CD4-positive, alpha-beta T cell (primary cell): ENCODE measurements around the gene CLDN6. TPM values are rescaled to one million over a fixed set of nuclear protein-coding genes. Genes with fewer than 3 reads are reported as not detected.

Experiments used
- ATAC-seq: fragments of 200-7000 bp; cut with Tn5 transposase; one replicate; pipeline ENCODE4 v1.10.0; 2022; ENCODE audit warnings: mild to moderate bottlenecking; ENCODE audit not compliant: poor library complexity
- CTCF ChIA-PET: fragments of 350-600 bp; sonication (Branson Sonifier 250); formaldehyde crosslinking; loops from one replicate; lab custom pipeline; 2021; ENCODE audit warnings: antibody characterized with exemption, inconsistent platforms; lab: Charles Lee
- POLR2A ChIA-PET: fragments of 350-600 bp; sonication (Branson Sonifier 250); formaldehyde crosslinking; loops from one replicate; lab custom pipeline; 2021; ENCODE audit warnings: antibody characterized with exemption, inconsistent platforms; lab: Charles Lee
- DNase-seq, 14 experiments: peaks; one replicate each; pipeline ENCODE4 v3.0.0-alpha.2; 2013 to 2020; ENCODE audit warnings: mixed read lengths in 2 of 14
- H3K27ac ChIP-seq, 2 donors: one replicate each; pipeline versions ENCODE4 v1.5.1 to v1.7.0; 2013; ENCODE audit warnings: low read length in 2 of 2, low read depth in 1 of 2, mild to moderate bottlenecking in 1 of 2
- H3K27me3 ChIP-seq, 2 experiments: 1 replicate in 1 of 2; 2 replicates in 1 of 2; pipeline versions ENCODE4 v1.6.1 to v1.7.0; 2013; ENCODE audit warnings: low read length in 2 of 2, control low read depth in 1 of 2, mild to moderate bottlenecking in 1 of 2, moderate library complexity in 1 of 2; ENCODE audit not compliant: insufficient read depth in 2 of 2, control insufficient read depth in 1 of 2
- H3K36me3 ChIP-seq: one replicate; pipeline ENCODE4 v1.6.1; 2013; ENCODE audit warnings: low read length, control low read depth; ENCODE audit not compliant: insufficient read depth
- H3K4me1 ChIP-seq: one replicate; pipeline ENCODE4 v1.6.1; 2013; ENCODE audit warnings: low read length, control low read depth; ENCODE audit not compliant: insufficient read depth
- H3K4me3 ChIP-seq: one replicate; pipeline ENCODE4 v1.5.1; 2013; ENCODE audit warnings: mild to moderate bottlenecking, low read length, moderate library complexity
- H3K9me3 ChIP-seq, 2 experiments: 1 replicate in 1 of 2; 2 replicates in 1 of 2; pipeline versions ENCODE4 v1.6.1 to v1.7.0; 2013; ENCODE audit warnings: low read length in 2 of 2, mild to moderate bottlenecking in 2 of 2, control low read depth in 1 of 2, moderate library complexity in 1 of 2; ENCODE audit not compliant: control insufficient read depth in 1 of 2, insufficient read depth in 1 of 2
- H3K27ac Mint-ChIP-seq: one replicate; pipeline ENCODE4 v1.8.0; 2020; ENCODE audit warnings: mixed read lengths
- H3K27me3 Mint-ChIP-seq: one replicate; pipeline ENCODE4 v1.8.0; 2021; ENCODE audit warnings: mixed read lengths
- H3K36me3 Mint-ChIP-seq: one replicate; pipeline ENCODE4 v1.8.0; 2021; ENCODE audit warnings: low read depth, mixed read lengths
- H3K4me1 Mint-ChIP-seq: one replicate; pipeline ENCODE4 v1.8.0; 2021; ENCODE audit warnings: low read depth, mixed read lengths
- H3K4me3 Mint-ChIP-seq: one replicate; pipeline ENCODE4 v1.8.0; 2020; ENCODE audit warnings: mild to moderate bottlenecking, mixed read lengths
- H3K9me3 Mint-ChIP-seq: one replicate; pipeline ENCODE4 v1.8.0; 2020; ENCODE audit warnings: mixed read lengths
- intact Hi-C, 2 experiments: fragments of 100-400 bp; cut with DNase I in 1 of 2; cut with micrococcal nuclease in 1 of 2; formaldehyde crosslinking; loops; one replicate each; pipeline versions ENCODE4 v1.15.1 to v1.9.0; 2023 to 2025; cut with DNase I, micrococcal nuclease
- total RNA-seq, 174 experiments: library from RNA in 2 of 174; stranded (reverse) in 2 of 174; gene quantifications; one replicate each; pipeline ENCODE4 v1.2.3 and lab custom pipeline; 2021 to 2026
- TF ChIP-seq, protein P1 (sequence below): fragments of 200-600 bp; IDR thresholded peaks from one replicate; pipeline ENCODE4 v1.8.0; 2022; ENCODE audit warnings: antibody characterized with exemption, mild to moderate bottlenecking

The CLDN6 gene
- total RNA-seq, 2 experiments from 2014 or later, result not detected

DNA sequence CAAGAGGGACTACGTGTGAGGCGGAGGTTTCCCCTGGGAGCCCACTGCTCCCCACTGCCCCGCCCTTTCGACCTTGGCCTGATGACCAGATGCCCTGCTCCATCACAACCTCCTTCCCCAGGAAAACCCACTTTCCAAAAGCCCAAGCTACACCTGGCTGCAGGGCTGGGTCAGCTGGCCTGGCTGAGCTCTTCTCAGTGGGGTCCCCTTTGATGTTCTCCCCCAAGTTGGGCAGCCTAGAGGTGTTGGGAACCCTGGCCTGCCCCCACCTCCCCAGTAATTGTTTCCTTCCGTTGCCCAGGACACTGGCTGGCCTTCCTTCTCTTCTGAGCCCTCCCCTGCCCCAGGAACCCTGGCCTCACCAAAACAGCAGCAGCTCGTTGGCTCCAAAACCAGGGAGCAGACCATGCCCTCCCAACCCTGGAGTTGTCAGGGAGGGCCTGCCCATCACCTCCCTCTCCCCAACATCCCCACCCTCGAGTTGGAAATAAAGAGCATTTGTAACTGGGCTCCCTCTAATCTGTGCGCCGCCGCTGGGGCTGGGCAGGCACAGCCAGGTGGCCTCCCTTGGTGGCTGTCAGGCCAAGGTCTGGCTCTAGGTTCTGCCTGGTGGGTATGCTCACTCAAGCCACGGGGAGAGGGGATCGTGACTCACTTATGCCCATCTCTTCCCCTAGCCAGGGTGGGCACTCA lies 3.8 kb downstream of the CLDN6 start:
- Histone ChIP-seq H3K27me3 (peaks cover 10 to 12% of the 10 kb centered on the region in 2 experiments), H3K36me3 (no peaks in the 10 kb centered on the region), H3K9me3 (peaks cover 0 to 10% of the 10 kb centered on the region in 2 experiments), H3K4me1 (peaks cover 30% of the 10 kb centered on the region), H3K4me3 (no peak overlapping the region), H3K27ac (no peak overlapping the region)
- intact Hi-C loops, result no loop called here
- ATAC-seq (no peak), DNase-seq (no peak)
- Mint-ChIP-seq H3K36me3 (no peaks in the 10 kb centered on the region), H3K4me3 (no peak overlapping the region), H3K4me1 (peaks cover 4% of the 10 kb centered on the region), H3K27me3 (peaks cover 18% of the 10 kb centered on the region), H3K9me3 (no peaks in the 10 kb centered on the region), H3K27ac (no peak overlapping the region)
- ChIA-PET POLR2A (no interaction called here), CTCF (no interaction called here)
- TF ChIP-seq, protein P1, sequence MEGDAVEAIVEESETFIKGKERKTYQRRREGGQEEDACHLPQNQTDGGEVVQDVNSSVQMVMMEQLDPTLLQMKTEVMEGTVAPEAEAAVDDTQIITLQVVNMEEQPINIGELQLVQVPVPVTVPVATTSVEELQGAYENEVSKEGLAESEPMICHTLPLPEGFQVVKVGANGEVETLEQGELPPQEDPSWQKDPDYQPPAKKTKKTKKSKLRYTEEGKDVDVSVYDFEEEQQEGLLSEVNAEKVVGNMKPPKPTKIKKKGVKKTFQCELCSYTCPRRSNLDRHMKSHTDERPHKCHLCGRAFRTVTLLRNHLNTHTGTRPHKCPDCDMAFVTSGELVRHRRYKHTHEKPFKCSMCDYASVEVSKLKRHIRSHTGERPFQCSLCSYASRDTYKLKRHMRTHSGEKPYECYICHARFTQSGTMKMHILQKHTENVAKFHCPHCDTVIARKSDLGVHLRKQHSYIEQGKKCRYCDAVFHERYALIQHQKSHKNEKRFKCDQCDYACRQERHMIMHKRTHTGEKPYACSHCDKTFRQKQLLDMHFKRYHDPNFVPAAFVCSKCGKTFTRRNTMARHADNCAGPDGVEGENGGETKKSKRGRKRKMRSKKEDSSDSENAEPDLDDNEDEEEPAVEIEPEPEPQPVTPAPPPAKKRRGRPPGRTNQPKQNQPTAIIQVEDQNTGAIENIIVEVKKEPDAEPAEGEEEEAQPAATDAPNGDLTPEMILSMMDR, result no peak

DNA sequence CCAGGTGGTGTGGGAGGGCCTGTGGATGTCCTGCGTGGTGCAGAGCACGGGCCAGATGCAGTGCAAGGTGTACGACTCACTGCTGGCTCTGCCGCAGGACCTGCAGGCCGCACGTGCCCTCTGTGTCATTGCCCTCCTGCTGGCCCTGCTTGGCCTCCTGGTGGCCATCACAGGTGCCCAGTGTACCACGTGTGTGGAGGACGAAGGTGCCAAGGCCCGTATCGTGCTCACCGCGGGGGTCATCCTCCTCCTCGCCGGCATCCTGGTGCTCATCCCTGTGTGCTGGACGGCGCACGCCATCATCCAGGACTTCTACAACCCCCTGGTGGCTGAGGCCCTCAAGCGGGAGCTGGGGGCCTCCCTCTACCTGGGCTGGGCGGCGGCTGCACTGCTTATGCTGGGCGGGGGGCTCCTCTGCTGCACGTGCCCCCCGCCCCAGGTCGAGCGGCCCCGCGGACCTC lies 4.5 kb downstream of the CLDN6 start:
- Mint-ChIP-seq H3K4me3 (no peak overlapping the region), H3K4me1 (peaks cover 7% of the 10 kb centered on the region), H3K36me3 (no peaks in the 10 kb centered on the region), H3K27ac (no peak overlapping the region), H3K27me3 (peaks cover 18% of the 10 kb centered on the region), H3K9me3 (no peaks in the 10 kb centered on the region)
- DNase-seq (no peak), ATAC-seq (no peak)
- Histone ChIP-seq H3K4me1 (peaks cover 35% of the 10 kb centered on the region), H3K9me3 (peaks cover 0 to 10% of the 10 kb centered on the region in 2 experiments), H3K27ac (no peak overlapping the region), H3K36me3 (no peaks in the 10 kb centered on the region), H3K27me3 (peaks cover 10 to 12% of the 10 kb centered on the region in 2 experiments), H3K4me3 (no peak overlapping the region)
- intact Hi-C loops, result no loop called here
- TF ChIP-seq, protein P1, result no peak
- ChIA-PET CTCF (no interaction called here), POLR2A (no interaction called here)

DNA sequence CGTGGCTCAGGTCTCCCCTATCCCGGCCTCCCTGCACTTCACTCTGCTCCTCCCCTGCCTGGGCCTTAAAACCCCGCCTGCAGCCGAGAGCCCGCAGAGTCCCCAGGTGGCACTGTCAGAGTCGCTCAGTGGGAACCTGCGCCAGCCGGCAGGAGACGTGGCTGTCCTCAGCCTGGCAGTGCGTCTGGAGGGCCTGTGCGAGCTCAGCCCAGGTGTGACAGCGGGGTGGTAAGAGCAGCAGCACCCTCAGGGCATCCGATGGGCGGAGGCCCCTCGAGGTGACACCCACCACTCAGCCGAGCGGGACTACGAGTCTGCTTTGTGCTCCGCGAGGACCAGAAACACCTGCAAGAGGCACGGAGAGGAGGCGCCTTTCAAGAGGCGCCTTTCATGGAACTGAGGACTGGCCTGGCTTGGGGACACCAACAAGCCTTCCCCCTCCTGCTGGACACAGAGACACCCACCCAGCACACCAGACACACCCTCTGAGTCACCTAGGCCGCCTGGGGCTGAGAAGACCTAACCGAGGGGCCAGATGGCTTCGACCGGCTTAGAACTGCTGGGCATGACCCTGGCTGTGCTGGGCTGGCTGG lies 5.1 kb downstream of the CLDN6 start, which contains the start of gene CLDN9:
Gene CLDN9 (plus strand): TSS at position 96 of the 593 bp plus-strand sequence. CDS start 440 bp downstream, at position 536.
- H3K27me3 Mint-ChIP-seq, result peaks cover 22% of the 10 kb centered on the region
- intact Hi-C loops, result no loop called here
- H3K4me1 Mint-ChIP-seq, result peaks cover 10% of the 10 kb centered on the region
- Histone ChIP-seq H3K36me3 (no peaks in the 10 kb centered on the region), H3K9me3 (peaks cover 0 to 10% of the 10 kb centered on the region in 2 experiments), H3K4me3 (no peak within 1 kb of the TSS), H3K27ac (no peak within 1 kb of the TSS), H3K4me1 (peaks cover 35% of the 10 kb centered on the region), H3K27me3 (peaks cover 10 to 11% of the 10 kb centered on the region in 2 experiments)
- ChIA-PET POLR2A (no interaction called here), CTCF (no interaction called here)
- no peak within 1 kb of the TSS for H3K27ac Mint-ChIP-seq
- no peaks in the 10 kb centered on the region for H3K36me3 Mint-ChIP-seq
- no peak within 1 kb of the TSS for H3K4me3 Mint-ChIP-seq
- ATAC-seq, result peak; percentile 68
- no peaks in the 10 kb centered on the region for H3K9me3 Mint-ChIP-seq
- TF ChIP-seq, protein P1, result no peak
- DNase-seq, result peak in 2 of 14 experiments; percentile 15 to 25
